HL-60 (cell line): ENCODE results near the gene PDGFD.
"Not testable (repeated sequence)": the region's sequence is repeated elsewhere in the genome, so short reads cannot be mapped to it uniquely, and the experiment has no call there.

ENCODE experiments used
- DNase-seq, 2 experiments: peaks; one replicate each; pipeline ENCODE4 v3.0.0-alpha.2; 2010 to 2020; ENCODE audit warnings: low read depth in 1 of 2, low spot score in 1 of 2
- H3K27ac ChIP-seq: fragments of 250-450 bp; sonication (Bioruptor Pico); replicated peaks from 2 replicates; pipeline ENCODE4 v1.5.1; 2020; ENCODE audit warnings: mild to moderate bottlenecking, moderate library complexity
- H3K27me3 ChIP-seq: fragments of 250-450 bp; sonication (Bioruptor Pico); 2 replicates; pipeline ENCODE4 v1.5.1; 2021; ENCODE audit warnings: mild to moderate bottlenecking, moderate library complexity; ENCODE audit not compliant: insufficient read depth, poor library complexity, severe bottlenecking
- H3K4me3 ChIP-seq: replicated peaks from 2 replicates; pipeline ENCODE4 v1.5.1; 2011; ENCODE audit warnings: mild to moderate bottlenecking, control low read depth, low read length; ENCODE audit not compliant: insufficient read depth
- CTCF ChIP-seq: IDR thresholded peaks from one replicate; pipeline ENCODE4 v1.5.1; 2011; ENCODE audit warnings: low read length, control low read depth, inconsistent platforms; ENCODE audit not compliant: insufficient read depth
- GABPA ChIP-seq: IDR thresholded peaks from 2 replicates; pipeline ENCODE4 v1.6.1; 2012; ENCODE audit warnings: low read depth
- POLR2AphosphoS5 ChIP-seq: IDR thresholded peaks from 2 replicates; pipeline ENCODE4 v1.6.1; 2012; ENCODE audit warnings: low read depth
- REST ChIP-seq: IDR thresholded peaks from 2 replicates; pipeline ENCODE4 v1.6.1; 2012; ENCODE audit warnings: low read depth; ENCODE audit not compliant: insufficient replicate concordance
- SPI1 ChIP-seq: IDR thresholded peaks from 2 replicates; pipeline ENCODE4 v1.6.1; 2012; ENCODE audit warnings: low read depth, mild to moderate bottlenecking, borderline replicate concordance

PDGFD gene

GRCh38 chr11:104049116-104049515, 114.8 kb downstream of the PDGFD start:
- no peak overlapping the region for H3K4me3 ChIP-seq
- no peak overlapping the region for H3K27ac ChIP-seq
- no peaks in the 10 kb centered on the region for H3K27me3 ChIP-seq
- no peak for DNase-seq
- TF ChIP-seq CTCF, result no peak
- no peak for TF ChIP-seq GABPA
- no peak for TF ChIP-seq SPI1
- TF ChIP-seq REST, result no peak
- no peak for TF ChIP-seq POLR2AphosphoS5

- not testable (repeated sequence) for DNase-seq
Measured at GRCh38 chr11:104046858-104047257, 117.1 kb downstream of the PDGFD start.

GRCh38 chr11:104046331-104046730, 117.6 kb downstream of the PDGFD start:
- no peak for DNase-seq
- no peak overlapping the region for H3K27ac ChIP-seq
- TF ChIP-seq CTCF, result no peak
- TF ChIP-seq POLR2AphosphoS5, result no peak
- no peak for TF ChIP-seq REST
- no peak for TF ChIP-seq GABPA
- no peak for TF ChIP-seq SPI1
- no peaks in the 10 kb centered on the region for H3K27me3 ChIP-seq
- H3K4me3 ChIP-seq, result no peak overlapping the region

More at GRCh38 chr11:104046858-104047257, 117.1 kb downstream of the PDGFD start:
- H3K4me3 ChIP-seq, H3K27me3 ChIP-seq, H3K27ac ChIP-seq: not testable (repeated sequence)

- Histone ChIP-seq H3K4me3 (no peak overlapping the region), H3K27me3 (no peaks in the 10 kb centered on the region), H3K27ac (no peak overlapping the region)
- DNase-seq, result no peak
- no peak for TF ChIP-seq CTCF
- TF ChIP-seq GABPA, result no peak
- no peak for TF ChIP-seq POLR2AphosphoS5
- no peak for TF ChIP-seq SPI1
- no peak for TF ChIP-seq REST
Measured at GRCh38 chr11:104043678-104044239, 120.2 kb downstream of the PDGFD start.
